Memory B cell (primary cell): Measurements from ENCODE around the gene CENPW.

Source experiments
- ATAC-seq: fragments of 150-1000 bp; cut with Tn5 transposase; 2 replicates; pipeline ENCODE4 v1.10.0; 2021; ENCODE audit warnings: low read depth, mild to moderate bottlenecking, moderate library complexity
- DNase-seq, 2 donors: peaks; one replicate each; pipeline ENCODE4 v3.0.0; 2022; ENCODE audit warnings: low spot score in 2 of 2
- H3K27ac Mint-ChIP-seq: one replicate; pipeline ENCODE4 v1.8.0; 2022; ENCODE audit warnings: mild to moderate bottlenecking, moderate library complexity, mixed read lengths
- H3K27me3 Mint-ChIP-seq: one replicate; pipeline ENCODE4 v1.8.0; 2022; ENCODE audit warnings: mixed read lengths
- H3K36me3 Mint-ChIP-seq: one replicate; pipeline ENCODE4 v1.8.0; 2022; ENCODE audit warnings: mild to moderate bottlenecking, mixed read lengths
- H3K4me1 Mint-ChIP-seq: one replicate; pipeline ENCODE4 v1.8.0; 2022; ENCODE audit warnings: mixed read lengths
- H3K4me3 Mint-ChIP-seq: one replicate; pipeline ENCODE4 v1.8.0; 2022; ENCODE audit warnings: mild to moderate bottlenecking, moderate library complexity, mixed read lengths
- H3K9me3 Mint-ChIP-seq: one replicate; pipeline ENCODE4 v1.8.0; 2022; ENCODE audit warnings: mixed read lengths

The CENPW gene

GRCh38 chr6:126344181-126344580, 4.3 kb downstream of the CENPW start:
- DNase-seq = no peak
- H3K4me1 Mint-ChIP-seq = peaks cover 3% of the 10 kb centered on the region
- H3K36me3 Mint-ChIP-seq = no peaks in the 10 kb centered on the region
- H3K4me3 Mint-ChIP-seq = no peak overlapping the region
- no peaks in the 10 kb centered on the region for H3K27me3 Mint-ChIP-seq
- ATAC-seq = no peak
- no peak overlapping the region for H3K27ac Mint-ChIP-seq
- H3K9me3 Mint-ChIP-seq = no peaks in the 10 kb centered on the region

- H3K27me3 Mint-ChIP-seq = no peaks in the 10 kb centered on the region
- DNase-seq (no peak), ATAC-seq (no peak)
- H3K4me1 Mint-ChIP-seq = no peaks in the 10 kb centered on the region
- no peak overlapping the region for H3K27ac Mint-ChIP-seq
- no peaks in the 10 kb centered on the region for H3K36me3 Mint-ChIP-seq
- no peak overlapping the region for H3K4me3 Mint-ChIP-seq
- H3K9me3 Mint-ChIP-seq = peaks cover 3% of the 10 kb centered on the region
Observed at GRCh38 chr6:126351960-126352359, 12.0 kb downstream of the CENPW start.

GRCh38 chr6:126352514-126352913, 12.6 kb downstream of the CENPW start:
- no peaks in the 10 kb centered on the region for H3K27me3 Mint-ChIP-seq
- no peaks in the 10 kb centered on the region for H3K4me1 Mint-ChIP-seq
- ATAC-seq (no peak), DNase-seq (no peak)
- no peaks in the 10 kb centered on the region for H3K36me3 Mint-ChIP-seq
- H3K9me3 Mint-ChIP-seq = peaks cover 3% of the 10 kb centered on the region
- no peak overlapping the region for H3K4me3 Mint-ChIP-seq
- no peak overlapping the region for H3K27ac Mint-ChIP-seq

- Mint-ChIP-seq H3K27ac (no peak overlapping the region), H3K9me3 (peaks cover 19% of the 10 kb centered on the region), H3K4me3 (no peak overlapping the region), H3K4me1 (no peaks in the 10 kb centered on the region), H3K36me3 (peaks cover 12% of the 10 kb centered on the region), H3K27me3 (no peaks in the 10 kb centered on the region)
- ATAC-seq (no peak), DNase-seq (no peak)
Observed at GRCh38 chr6:126356526-126356925, 16.6 kb downstream of the CENPW start.

GRCh38 chr6:126359936-126360537, 20.1 kb downstream of the CENPW start:
- DNase-seq (no peak), ATAC-seq (no peak)
- peaks cover 12% of the 10 kb centered on the region for H3K36me3 Mint-ChIP-seq
- H3K27me3 Mint-ChIP-seq = no peaks in the 10 kb centered on the region
- no peak overlapping the region for H3K27ac Mint-ChIP-seq
- peaks cover 19% of the 10 kb centered on the region for H3K9me3 Mint-ChIP-seq
- no peaks in the 10 kb centered on the region for H3K4me1 Mint-ChIP-seq
- no peak overlapping the region for H3K4me3 Mint-ChIP-seq

- H3K36me3 Mint-ChIP-seq = peaks cover 12% of the 10 kb centered on the region
- no peak for ATAC-seq
- H3K4me1 Mint-ChIP-seq = no peaks in the 10 kb centered on the region
- H3K9me3 Mint-ChIP-seq = peaks cover 16% of the 10 kb centered on the region
- H3K27ac Mint-ChIP-seq = no peak overlapping the region
- H3K27me3 Mint-ChIP-seq = no peaks in the 10 kb centered on the region
- DNase-seq = no peak
- no peak overlapping the region for H3K4me3 Mint-ChIP-seq
Observed at GRCh38 chr6:126361832-126362440, 22.0 kb downstream of the CENPW start.

- H3K4me3 Mint-ChIP-seq = no peak overlapping the region
- no peaks in the 10 kb centered on the region for H3K27me3 Mint-ChIP-seq
- H3K4me1 Mint-ChIP-seq = no peaks in the 10 kb centered on the region
- H3K27ac Mint-ChIP-seq = no peak overlapping the region
- no peak for DNase-seq
- no peaks in the 10 kb centered on the region for H3K9me3 Mint-ChIP-seq
- no peak for ATAC-seq
- no peaks in the 10 kb centered on the region for H3K36me3 Mint-ChIP-seq
Observed at GRCh38 chr6:126367849-126368248, 27.9 kb downstream of the CENPW start.

- DNase-seq = no peak
- H3K9me3 Mint-ChIP-seq = no peaks in the 10 kb centered on the region
- no peaks in the 10 kb centered on the region for H3K4me1 Mint-ChIP-seq
- no peaks in the 10 kb centered on the region for H3K27me3 Mint-ChIP-seq
- H3K4me3 Mint-ChIP-seq = no peak overlapping the region
- no peak for ATAC-seq
- H3K36me3 Mint-ChIP-seq = no peaks in the 10 kb centered on the region
- no peak overlapping the region for H3K27ac Mint-ChIP-seq
Observed at GRCh38 chr6:126372626-126373025, 32.7 kb downstream of the CENPW start.

- Mint-ChIP-seq H3K4me3 (no peak overlapping the region), H3K27ac (no peak overlapping the region), H3K36me3 (no peaks in the 10 kb centered on the region), H3K27me3 (no peaks in the 10 kb centered on the region), H3K9me3 (no peaks in the 10 kb centered on the region), H3K4me1 (no peaks in the 10 kb centered on the region)
- no peak for ATAC-seq
- DNase-seq = no peak
Observed at GRCh38 chr6:126373344-126373743, 33.4 kb downstream of the CENPW start.

- no peak overlapping the region for H3K4me3 Mint-ChIP-seq
- H3K9me3 Mint-ChIP-seq = no peaks in the 10 kb centered on the region
- H3K27ac Mint-ChIP-seq = no peak overlapping the region
- DNase-seq (no peak), ATAC-seq (no peak)
- no peaks in the 10 kb centered on the region for H3K27me3 Mint-ChIP-seq
- H3K36me3 Mint-ChIP-seq = no peaks in the 10 kb centered on the region
- H3K4me1 Mint-ChIP-seq = no peaks in the 10 kb centered on the region
Observed at GRCh38 chr6:126374372-126374771, 34.5 kb downstream of the CENPW start.

- ATAC-seq (no peak), DNase-seq (no peak)
- H3K36me3 Mint-ChIP-seq = no peaks in the 10 kb centered on the region
- no peaks in the 10 kb centered on the region for H3K27me3 Mint-ChIP-seq
- peaks cover 1% of the 10 kb centered on the region for H3K9me3 Mint-ChIP-seq
- H3K4me1 Mint-ChIP-seq = no peaks in the 10 kb centered on the region
- H3K27ac Mint-ChIP-seq = no peak overlapping the region
- no peak overlapping the region for H3K4me3 Mint-ChIP-seq
Observed at GRCh38 chr6:126376682-126377081, 36.8 kb downstream of the CENPW start.

GRCh38 chr6:126377594-126378153, 37.8 kb downstream of the CENPW start:
- H3K36me3 Mint-ChIP-seq = no peaks in the 10 kb centered on the region
- ATAC-seq (no peak), DNase-seq (no peak)
- no peak overlapping the region for H3K27ac Mint-ChIP-seq
- H3K4me3 Mint-ChIP-seq = no peak overlapping the region
- no peaks in the 10 kb centered on the region for H3K4me1 Mint-ChIP-seq
- no peaks in the 10 kb centered on the region for H3K27me3 Mint-ChIP-seq
- peaks cover 4% of the 10 kb centered on the region for H3K9me3 Mint-ChIP-seq

- Mint-ChIP-seq H3K27me3 (no peaks in the 10 kb centered on the region), H3K27ac (no peak overlapping the region), H3K4me3 (no peak overlapping the region), H3K9me3 (peaks cover 19% of the 10 kb centered on the region), H3K36me3 (no peaks in the 10 kb centered on the region), H3K4me1 (no peaks in the 10 kb centered on the region)
- no peak for DNase-seq
- no peak for ATAC-seq
Observed at GRCh38 chr6:126380072-126380583, 40.2 kb downstream of the CENPW start.

GRCh38 chr6:126381498-126381897, 41.6 kb downstream of the CENPW start:
- Mint-ChIP-seq H3K4me1 (no peaks in the 10 kb centered on the region), H3K36me3 (no peaks in the 10 kb centered on the region)

GRCh38 chr6:126383203-126383602, 43.3 kb downstream of the CENPW start:
- no peaks in the 10 kb centered on the region for H3K4me1 Mint-ChIP-seq
- H3K36me3 Mint-ChIP-seq = no peaks in the 10 kb centered on the region
- peaks cover 19% of the 10 kb centered on the region for H3K9me3 Mint-ChIP-seq
- ATAC-seq = no peak
- H3K27me3 Mint-ChIP-seq = no peaks in the 10 kb centered on the region
- no peak for DNase-seq
- no peak overlapping the region for H3K4me3 Mint-ChIP-seq
- no peak overlapping the region for H3K27ac Mint-ChIP-seq

More at GRCh38 chr6:126381498-126381897, 41.6 kb downstream of the CENPW start:
- DNase-seq (no peak), ATAC-seq (no peak)
- peaks cover 19% of the 10 kb centered on the region for H3K9me3 Mint-ChIP-seq
- no peak overlapping the region for H3K4me3 Mint-ChIP-seq
- no peaks in the 10 kb centered on the region for H3K27me3 Mint-ChIP-seq
- no peak overlapping the region for H3K27ac Mint-ChIP-seq
